Activated naive CD4-positive, alpha-beta T cell (primary cell): ENCODE data around the gene LAMC1.
"Not testable (repeated sequence)": the region's sequence is repeated elsewhere in the genome, so short reads cannot be mapped to it uniquely, and the experiment has no call there.

ENCODE experiments used
- DNase-seq, 4 experiments: peaks; one replicate each; lab custom pipeline; 2025; lab: John Stamatoyannopoulos, UW

Gene LAMC1

GRCh38 chr1:183043872-183044854, 20.9 kb downstream of the LAMC1 start:
- DNase-seq: no peak

DNA sequence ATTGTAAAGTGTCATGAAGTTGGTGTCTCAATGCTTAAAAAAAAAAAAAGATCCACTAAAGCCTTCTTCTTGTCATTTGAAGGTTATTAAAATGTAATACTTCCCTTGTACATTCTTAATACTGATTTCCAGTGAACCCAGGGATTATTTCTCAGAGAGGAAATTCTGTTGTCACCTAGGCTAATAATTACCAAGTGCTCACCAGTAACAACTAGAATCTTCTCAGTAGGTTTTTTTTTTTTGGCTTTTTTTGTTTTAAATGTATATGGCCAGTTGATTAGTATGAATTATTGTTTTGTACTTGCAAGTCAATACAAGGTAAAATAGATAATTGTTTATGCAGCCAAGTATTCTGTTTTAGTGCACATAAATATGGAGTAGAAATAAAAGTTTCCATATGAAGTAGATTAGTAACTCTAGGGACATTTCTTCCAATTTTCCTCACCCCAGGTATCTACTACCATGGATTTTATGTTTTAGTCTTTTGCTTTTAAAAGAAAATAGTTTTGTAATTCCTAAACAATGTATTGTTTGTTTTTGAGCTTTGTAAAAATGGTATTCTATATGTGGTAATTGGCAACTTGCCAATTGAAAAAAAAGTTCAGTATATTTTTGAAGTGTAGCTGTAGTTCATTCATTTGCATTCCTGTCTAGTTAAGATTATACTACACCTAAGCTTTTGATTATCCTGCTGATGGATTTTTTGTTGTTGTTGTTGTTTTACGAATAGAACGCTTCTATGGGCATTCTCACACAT, 21.9 kb downstream of the LAMC1 start:
- DNase-seq: no peak

DNA sequence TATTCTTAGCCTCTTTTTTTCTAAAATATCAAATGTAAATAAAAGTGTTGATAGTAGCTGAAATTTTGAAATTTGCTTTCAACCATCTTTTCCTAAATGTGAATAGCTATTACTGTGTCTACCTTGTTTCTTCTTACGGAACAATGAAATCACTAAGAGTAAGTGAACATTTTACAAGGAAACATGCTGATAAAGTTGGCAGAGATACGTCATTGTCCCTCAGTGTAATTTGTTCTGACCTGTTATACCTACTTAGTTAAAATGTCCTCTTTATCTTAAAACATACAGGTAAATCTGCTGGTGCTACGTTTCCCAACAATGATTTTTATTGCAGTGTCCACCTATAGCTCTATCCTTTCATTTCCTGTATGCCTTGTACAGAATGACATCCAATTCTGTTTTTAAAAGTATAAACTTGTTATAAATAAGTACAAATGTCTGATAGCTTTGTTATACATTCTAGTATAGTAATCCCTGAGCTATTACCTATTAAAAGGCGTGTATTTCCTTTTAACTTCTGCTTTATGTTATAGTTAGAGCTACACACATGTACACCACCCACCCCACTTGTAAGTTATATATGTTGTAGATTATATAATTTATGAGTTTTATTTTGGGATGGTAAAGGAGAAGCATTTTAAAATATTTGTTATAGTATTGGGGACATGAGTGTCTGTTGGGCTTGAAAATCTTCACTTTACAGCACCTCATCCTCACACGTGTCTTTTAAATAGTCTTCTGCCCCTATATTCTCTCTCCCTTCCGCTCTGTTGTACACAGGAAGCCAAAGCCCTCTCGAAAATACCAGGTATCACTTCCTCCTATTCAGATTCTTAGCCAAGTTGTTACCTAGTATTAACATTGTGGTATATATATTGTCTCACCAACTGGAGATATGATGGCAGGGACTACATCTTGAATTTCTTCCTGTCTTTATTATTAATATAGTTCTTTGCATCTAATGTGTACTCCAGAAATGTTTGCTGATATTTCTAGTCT, 25.2 kb downstream of the LAMC1 start:
- DNase-seq: no peak

DNA sequence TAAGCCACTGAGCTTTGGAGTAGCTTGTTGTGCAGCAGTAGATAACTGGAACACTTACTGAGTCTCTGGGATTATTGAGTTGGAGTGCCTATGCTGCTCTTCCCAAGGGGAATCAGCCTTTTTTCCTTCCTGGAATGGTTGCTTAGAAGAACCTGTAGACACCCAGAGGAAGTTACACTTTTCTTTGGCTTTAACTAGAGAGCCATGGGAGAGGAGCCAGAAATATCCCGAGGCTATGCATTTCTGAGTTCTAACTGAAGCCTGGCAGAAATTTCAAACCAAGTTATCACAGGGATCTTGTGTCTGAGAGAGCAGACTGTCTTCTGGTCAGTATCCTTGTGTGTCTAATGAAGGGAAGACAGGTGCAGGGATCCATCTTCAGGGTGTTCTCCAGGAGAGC, 28.3 kb downstream of the LAMC1 start:
- no peak for DNase-seq

GRCh38 chr1:183052861-183053260, 29.6 kb downstream of the LAMC1 start:
- no peak for DNase-seq

- DNase-seq: no peak
Measured at GRCh38 chr1:183058851-183059502, 35.8 kb downstream of the LAMC1 start.

DNA sequence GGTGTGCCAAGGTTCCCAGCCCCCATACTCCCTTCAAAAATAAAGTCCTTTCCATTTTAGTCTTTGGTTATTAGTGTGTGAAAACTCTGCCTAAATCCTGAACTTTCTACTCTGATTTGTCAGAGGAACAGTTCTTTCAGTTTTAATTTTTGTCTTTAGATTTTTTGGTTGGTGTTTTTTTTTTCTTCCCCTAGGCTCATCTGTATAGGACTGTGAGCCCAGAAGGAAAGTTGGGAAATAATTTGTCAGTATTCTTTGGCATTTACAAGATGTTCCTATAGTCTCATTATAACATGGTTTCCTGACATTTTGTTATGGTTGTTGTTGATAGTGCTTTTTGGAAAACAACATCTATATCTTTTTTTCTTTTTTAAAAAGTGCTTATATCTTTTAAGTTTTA, 38.0 kb downstream of the LAMC1 start:
- no peak for DNase-seq

- DNase-seq: no peak
Measured at GRCh38 chr1:183063349-183063748, 40.1 kb downstream of the LAMC1 start.

DNA sequence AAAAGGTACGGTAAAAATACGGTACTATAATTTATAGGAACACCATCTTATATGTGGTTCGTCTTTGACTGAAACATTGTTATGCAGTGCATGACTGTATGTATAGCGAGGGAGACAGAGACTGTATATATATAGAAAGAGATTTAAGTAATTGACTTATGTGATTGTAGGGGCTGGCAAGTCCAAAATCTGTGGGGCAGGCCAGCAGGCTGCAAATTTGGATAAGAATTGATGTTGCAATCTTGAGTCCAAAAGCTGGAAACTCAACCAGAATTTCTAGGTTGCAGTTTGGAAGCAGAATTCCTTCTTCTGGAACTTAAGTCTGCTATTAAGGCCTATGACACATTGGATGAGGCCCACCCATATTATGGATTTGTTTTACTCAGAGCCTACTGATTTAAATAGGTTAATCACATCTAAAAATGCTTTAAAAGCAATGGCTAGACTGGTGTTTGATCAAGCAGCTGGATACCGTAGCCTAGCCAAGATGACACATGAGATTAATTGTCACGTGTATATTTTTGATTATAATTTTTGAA, 42.0 kb downstream of the LAMC1 start:
- DNase-seq: no peak

DNA sequence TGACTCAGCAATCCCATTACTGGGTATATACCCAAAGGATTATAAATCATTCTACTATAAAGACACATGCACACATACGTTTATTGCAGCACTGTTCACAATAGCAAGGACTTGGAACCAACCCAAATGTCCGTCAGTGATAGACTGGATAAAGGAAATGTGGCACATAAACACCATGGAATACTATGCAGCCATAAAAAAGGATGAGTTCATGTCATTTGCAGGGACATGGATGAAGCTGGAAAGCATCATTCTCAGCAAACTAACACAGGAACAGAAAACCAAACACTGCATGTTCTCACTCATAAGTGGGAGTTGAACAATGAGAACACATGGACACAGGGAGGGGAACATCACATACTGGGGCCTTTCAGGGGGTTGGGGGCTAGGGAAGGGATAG, 43.2 kb downstream of the LAMC1 start:
- not testable (repeated sequence) for DNase-seq

DNA sequence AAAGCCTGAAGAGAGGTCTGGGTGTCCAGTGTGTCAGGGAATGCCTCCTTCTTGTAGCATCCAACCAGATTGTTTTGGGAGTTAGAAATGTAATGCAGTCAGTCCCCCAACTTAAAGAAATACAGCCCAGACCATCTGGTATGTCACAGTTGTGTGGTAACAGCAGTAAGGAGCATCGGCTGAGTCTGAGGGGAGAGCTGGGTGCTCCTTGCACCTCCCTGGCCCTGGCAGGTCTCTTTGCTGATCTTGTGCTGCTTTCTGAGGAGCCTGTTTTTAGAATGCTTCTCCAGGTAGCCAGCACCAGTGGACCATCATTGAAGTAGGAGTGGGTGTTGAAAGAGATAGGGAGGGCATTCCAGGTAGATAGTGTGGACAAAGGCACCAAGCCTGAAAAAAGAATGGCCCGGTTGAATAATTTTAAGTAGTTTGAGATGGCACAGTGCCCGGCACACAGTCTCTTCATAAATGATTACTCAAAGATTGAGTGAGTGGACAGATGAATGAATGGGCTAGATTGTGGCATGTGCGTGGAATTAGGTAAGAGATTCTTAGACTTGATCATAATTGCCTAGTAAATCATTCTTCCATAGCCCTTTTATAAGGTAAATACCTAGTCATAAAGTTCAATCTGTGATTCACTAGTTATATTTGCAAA, 46.5 kb downstream of the LAMC1 start:
- DNase-seq: no peak

GRCh38 chr1:183070234-183070922, 47.2 kb downstream of the LAMC1 start:
- no peak for DNase-seq

DNA sequence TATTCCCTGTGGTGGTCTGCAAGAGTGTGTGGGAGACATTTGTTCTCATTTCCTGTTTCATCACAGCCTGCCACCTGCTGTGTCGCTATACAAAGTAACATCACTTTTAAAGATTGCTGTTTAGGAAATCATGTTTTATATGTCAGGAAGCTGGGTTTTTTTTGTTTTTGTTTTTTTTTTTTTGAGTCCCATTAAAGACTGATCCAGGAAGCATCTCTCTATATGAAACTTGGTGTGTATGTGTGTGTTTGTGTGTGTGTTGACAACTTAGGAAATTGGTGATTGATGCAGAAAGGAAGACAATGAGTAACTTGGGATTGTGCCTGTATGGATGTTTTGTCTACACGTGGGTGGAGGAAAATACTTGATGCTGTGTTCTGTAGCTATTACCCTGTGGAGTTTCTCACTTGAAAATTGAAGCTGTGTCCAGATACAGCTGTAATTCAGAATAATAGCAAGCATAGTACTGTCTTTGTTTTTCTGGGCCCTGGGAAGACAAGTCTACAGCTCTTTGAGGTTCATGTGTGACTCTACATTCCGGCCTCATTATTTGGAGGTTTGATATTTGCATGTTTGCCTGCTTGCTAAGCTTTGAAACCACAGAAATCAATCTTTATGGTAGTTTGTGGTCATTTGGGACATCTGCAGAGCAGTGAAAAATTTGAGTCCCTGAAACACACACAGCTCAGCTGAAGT, 47.9 kb downstream of the LAMC1 start:
- no peak for DNase-seq

DNA sequence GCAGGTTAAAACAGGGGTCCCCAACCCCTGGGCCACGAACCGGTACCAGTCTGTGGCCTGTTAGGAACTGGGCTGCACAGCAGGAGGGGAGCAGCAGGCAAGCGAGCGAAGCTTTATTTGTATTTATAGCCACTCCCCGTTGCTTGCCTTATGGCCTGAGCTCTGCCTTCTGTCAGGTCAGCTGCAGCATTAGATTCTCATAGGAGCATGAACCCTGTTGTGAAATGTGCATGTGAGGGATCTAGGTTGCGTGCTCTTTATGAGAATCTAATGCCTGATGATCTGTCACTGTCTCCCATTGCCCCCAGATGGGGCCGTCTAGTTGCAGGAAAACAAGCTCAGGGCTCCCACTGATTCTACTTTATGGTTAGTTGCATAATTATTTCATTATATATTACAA, 49.4 kb downstream of the LAMC1 start:
- not testable (repeated sequence) for DNase-seq

DNA sequence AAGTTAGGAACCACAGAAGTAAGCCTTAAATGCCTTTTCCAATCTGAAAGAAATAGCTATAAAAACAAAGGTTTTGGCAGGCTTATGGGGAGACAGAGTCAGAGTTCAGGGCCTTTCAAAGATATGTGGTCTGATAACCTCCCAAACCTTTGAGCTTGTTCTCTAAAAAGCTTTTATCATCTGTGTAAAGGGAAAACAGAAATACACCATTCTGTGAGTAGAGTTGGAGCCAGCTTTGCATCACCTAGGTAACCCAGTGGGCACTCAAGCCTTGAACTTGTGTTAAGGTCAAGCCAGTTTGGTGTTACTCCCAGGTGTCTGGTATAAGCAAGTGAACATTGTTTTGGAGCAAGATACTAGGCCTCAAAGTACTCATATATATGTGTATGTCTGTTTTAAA, 50.1 kb downstream of the LAMC1 start:
- no peak for DNase-seq

DNA sequence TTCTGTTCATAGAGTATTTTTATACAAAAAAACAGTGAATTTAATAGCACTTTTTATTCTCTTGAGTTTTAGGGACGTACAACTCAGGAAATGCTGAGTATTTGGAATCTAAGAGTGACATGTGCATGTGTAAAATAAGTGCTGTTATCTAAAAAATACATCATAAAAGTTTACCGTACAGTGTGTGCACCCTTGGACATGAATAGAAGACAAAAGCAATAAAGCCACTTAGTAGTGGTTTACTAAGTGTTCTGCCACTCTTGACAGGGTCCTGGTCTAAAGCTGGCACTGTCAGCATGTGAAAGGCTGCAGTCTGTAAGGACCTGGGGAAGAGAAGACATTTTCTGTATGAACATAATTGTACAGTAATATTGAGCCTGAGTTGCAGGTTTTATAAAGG, 51.0 kb downstream of the LAMC1 start:
- DNase-seq: no peak

DNA sequence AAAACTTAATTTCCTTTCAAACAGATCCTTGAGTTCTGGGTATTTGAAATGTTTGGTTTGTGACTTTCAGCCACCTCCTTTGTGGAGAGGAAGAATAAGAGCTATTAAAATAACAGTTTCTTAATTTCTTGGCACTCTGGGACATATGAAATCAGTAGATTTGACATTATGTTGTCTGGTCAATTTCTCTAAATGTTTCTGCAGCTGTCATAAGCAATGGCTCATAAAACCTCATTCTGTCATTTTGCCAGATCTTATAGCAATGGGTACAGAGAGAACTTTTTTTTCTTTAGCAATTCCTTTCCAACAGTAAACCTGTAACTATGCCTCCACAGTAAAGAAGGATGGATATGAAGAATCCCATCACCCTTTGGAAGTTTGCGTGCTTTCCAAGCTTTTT, 52.6 kb downstream of the LAMC1 start:
- DNase-seq: no peak

GRCh38 chr1:183077097-183077496, 53.9 kb downstream of the LAMC1 start:
- DNase-seq: no peak

- no peak for DNase-seq
Measured at GRCh38 chr1:183079712-183080388, 56.6 kb downstream of the LAMC1 start.
